GM23248 (cell line): ENCODE results near the gene STYK1. TPM values are rescaled to one million over a fixed set of nuclear protein-coding genes. Genes with fewer than 3 reads are reported as not detected.
"Not testable (repeated sequence)": the region's sequence is repeated elsewhere in the genome, so short reads cannot be mapped to it uniquely, and the experiment has no call there.

ENCODE experiments used
- DNase-seq: peaks from one replicate; pipeline ENCODE4 v3.0.0-alpha.2; 2015
- H2AFZ ChIP-seq: fragments of 200-600 bp; sonication (generic); 2 replicates; pipeline ENCODE4 v1.6.1; 2016; ENCODE audit warnings: antibody characterized with exemption
- H3F3A ChIP-seq: fragments of 200-600 bp; sonication (generic); 2 replicates; pipeline ENCODE4 v1.6.1; 2016; ENCODE audit warnings: mild to moderate bottlenecking, antibody characterized with exemption, mixed run types; ENCODE audit not compliant: insufficient read depth
- H3K27ac ChIP-seq: fragments of 200-600 bp; sonication (generic); 2 replicates; pipeline ENCODE4 v1.5.1; 2016; ENCODE audit warnings: mild to moderate bottlenecking
- H3K27me3 ChIP-seq: fragments of 200-600 bp; sonication (generic); replicated peaks from 2 replicates; pipeline ENCODE4 v1.6.1; 2016; ENCODE audit warnings: mild to moderate bottlenecking; ENCODE audit not compliant: insufficient read depth
- H3K36me3 ChIP-seq: fragments of 200-600 bp; sonication (generic); 2 replicates; pipeline ENCODE4 v1.6.1; 2016; ENCODE audit warnings: low read depth, mild to moderate bottlenecking
- H3K4me1 ChIP-seq: fragments of 200-600 bp; sonication (generic); 2 replicates; pipeline ENCODE4 v1.6.1; 2016; ENCODE audit warnings: mild to moderate bottlenecking; ENCODE audit not compliant: insufficient read depth
- H3K4me2 ChIP-seq: fragments of 200-600 bp; sonication (generic); one replicate; pipeline ENCODE4 v1.6.1; 2016; ENCODE audit warnings: mild to moderate bottlenecking; ENCODE audit not compliant: unreplicated experiment
- H3K4me3 ChIP-seq: fragments of 200-600 bp; sonication (generic); 2 replicates; pipeline ENCODE4 v1.5.1; 2016; ENCODE audit warnings: mild to moderate bottlenecking
- H3K79me2 ChIP-seq: fragments of 200-600 bp; sonication (generic); 2 replicates; pipeline ENCODE4 v1.6.1; 2016; ENCODE audit warnings: mild to moderate bottlenecking; ENCODE audit not compliant: insufficient read depth
- H3K9ac ChIP-seq: fragments of 200-600 bp; sonication (generic); 2 replicates; pipeline ENCODE4 v1.6.1; 2016; ENCODE audit warnings: mild to moderate bottlenecking
- H3K9me2 ChIP-seq: fragments of 200-600 bp; sonication (generic); 2 replicates; pipeline ENCODE4 v1.6.1; 2016; ENCODE audit warnings: mixed run types, mild to moderate bottlenecking, moderate library complexity; ENCODE audit not compliant: insufficient read depth
- H3K9me3 ChIP-seq: fragments of 200-600 bp; sonication (generic); one replicate; pipeline ENCODE4 v1.6.1; 2017; ENCODE audit warnings: low read depth
- H4K20me1 ChIP-seq: fragments of 200-600 bp; sonication (generic); 2 replicates; pipeline ENCODE4 v1.6.0; 2016; ENCODE audit not compliant: insufficient read depth
- EZH2 ChIP-seq: fragments of 200-600 bp; sonication (generic); IDR thresholded peaks from 2 replicates; pipeline ENCODE4 v1.6.1; 2018; ENCODE audit warnings: antibody characterized with exemption, mild to moderate bottlenecking; ENCODE audit not compliant: insufficient read depth, poor library complexity, severe bottlenecking
- EZH2phosphoT487 ChIP-seq: fragments of 200-600 bp; sonication (generic); IDR thresholded peaks from 2 replicates; pipeline ENCODE4 v1.6.1; 2018; ENCODE audit warnings: antibody characterized with exemption, moderate library complexity, mild to moderate bottlenecking, low read depth; ENCODE audit not compliant: insufficient read depth
- WGBS, 2 experiments: methylation state at CpG; one replicate each; pipeline ENCODE4 v1.1.6; 2015 to 2017; ENCODE audit warnings: low lambda C conversion rate in 2 of 2, low coverage in 1 of 2; ENCODE audit errors: missing lambda C conversion rate in 2 of 2; 5-methylcytosine and 5-hydroxymethylcytosine counted together
- in situ Hi-C: fragments of 300-500 bp; cut with MboI; formaldehyde crosslinking; loops from 2 replicates; pipeline ENCODE4 v1.15.0; 2020
- polyA plus RNA-seq: library from polyadenylated mRNA; unstranded; fragments of >200 nt; fragmentation: Nextera tagmentation; extraction: Ambion mirVana; gene quantifications from 2 replicates; pipeline ENCODE4 v1.2.1, GENCODE V29; 2016
- total RNA-seq: library from RNA; depleted of rRNA; stranded (reverse); fragments of >200 nt; shearing (Covaris generic); gene quantifications from 2 replicates; pipeline ENCODE4 v1.2.3, GENCODE V29; 2014

STYK1 gene
- total and polyA plus RNA-seq, 2 experiments from 2014 or later = 0.93 to 1.1 TPM

DNA sequence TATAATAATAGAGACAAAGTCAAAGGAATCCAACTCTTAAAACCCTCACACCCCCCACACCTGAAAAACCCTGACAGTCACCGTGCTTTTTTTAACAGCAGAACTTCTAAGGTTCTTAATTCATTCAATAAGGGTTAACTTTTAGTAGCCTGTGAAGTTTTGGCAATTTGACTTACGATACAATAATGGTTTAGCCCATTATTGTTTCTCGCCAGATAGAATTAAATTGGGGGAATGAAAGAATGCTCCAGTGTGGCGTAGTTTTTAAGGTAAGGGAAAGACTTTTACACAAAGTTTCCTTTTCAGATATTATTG lies 59.8 kb downstream of the STYK1 start:
- no peaks in the 10 kb centered on the region for H3K9me3 ChIP-seq
- peak overlapping the region; percentile 95 for H3K4me3 ChIP-seq
- H3K9me2 ChIP-seq = no peaks in the 10 kb centered on the region
- no peaks in the 10 kb centered on the region for H3K27me3 ChIP-seq
- H3K4me2 ChIP-seq = peak overlapping the region; percentile 95
- peaks cover 14% of the 10 kb centered on the region for H3K36me3 ChIP-seq
- peak overlapping the region; percentile 92 for H2AFZ ChIP-seq
- TF ChIP-seq EZH2phosphoT487 = no peak
- TF ChIP-seq EZH2 = no peak
- no peaks in the 10 kb centered on the region for H4K20me1 ChIP-seq
- peak overlapping the region; percentile 99 for H3K9ac ChIP-seq
- H3K27ac ChIP-seq = peak overlapping the region; percentile 91
- 13 to 21% methylated on average over 4 of the region's 4 CpGs for WGBS, 2 experiments
- H3F3A ChIP-seq = peaks cover 19% of the 10 kb centered on the region
- DNase-seq = no peak
- peaks cover 41% of the 10 kb centered on the region for H3K79me2 ChIP-seq
- H3K4me1 ChIP-seq = peaks cover 40% of the 10 kb centered on the region
- in situ Hi-C loops = no loop called here

DNA sequence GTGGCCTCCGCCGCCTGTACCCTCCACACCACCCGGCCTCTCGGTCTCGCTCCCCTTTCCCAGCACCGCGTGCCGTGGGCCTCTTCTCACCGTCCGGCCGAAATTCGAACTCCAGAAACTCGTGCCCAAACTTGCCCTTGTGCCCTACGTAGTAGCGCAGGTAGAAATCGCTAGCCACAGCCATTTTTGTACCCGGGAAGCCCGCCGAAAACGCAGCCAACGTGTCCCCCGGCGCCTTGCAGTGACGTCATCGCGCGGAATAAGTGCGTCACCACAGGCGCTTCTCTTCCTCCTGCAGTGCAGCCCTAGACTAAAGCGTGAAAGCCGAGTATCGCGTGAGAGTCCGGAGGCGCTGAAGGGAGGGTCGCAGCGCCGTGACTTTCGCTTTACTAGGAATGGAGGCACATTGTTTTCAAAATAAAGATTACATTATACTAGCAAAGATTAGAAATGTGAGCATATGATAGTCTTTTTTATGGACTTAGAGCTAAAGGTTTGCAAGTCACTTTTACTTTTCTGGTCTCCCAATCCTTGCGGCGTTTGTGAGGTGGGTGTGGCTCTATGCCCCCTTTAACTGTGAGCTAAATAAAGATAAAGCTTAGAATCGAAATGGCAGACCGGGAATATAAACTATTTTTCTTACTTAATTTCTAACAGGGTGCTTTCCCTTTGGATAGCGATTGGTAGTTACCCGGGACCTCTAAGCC lies 60.4 kb downstream of the STYK1 start, which contains the start of gene MAGOHB:
Gene MAGOHB, minus strand, starts transcription at position 261 of the 707 bp plus-strand sequence. Its CDS starts 77 bp downstream, at position 184.
- Histone ChIP-seq H4K20me1 (no peaks in the 10 kb centered on the region), H3K36me3 (peaks cover 19% of the 10 kb centered on the region), H3K27ac (peak within 1 kb of the TSS; percentile 91), H3K9me2 (no peaks in the 10 kb centered on the region), H3K27me3 (no peaks in the 10 kb centered on the region), H3K4me3 (peak within 1 kb of the TSS; percentile 95), H3K4me1 (peaks cover 36% of the 10 kb centered on the region), H3K9me3 (no peaks in the 10 kb centered on the region), H3F3A (peaks cover 15% of the 10 kb centered on the region), H3K9ac (peak within 1 kb of the TSS; percentile 99), H2AFZ (peak within 1 kb of the TSS; percentile 92), H3K4me2 (peak within 1 kb of the TSS; percentile 100), H3K79me2 (peaks cover 41% of the 10 kb centered on the region)
- WGBS, 2 experiments = 0 to 1% methylated on average over 45 of the region's 45 CpGs
- peak; percentile 96 for DNase-seq
- TF ChIP-seq EZH2 = no peak
- in situ Hi-C loops = no loop called here

DNA sequence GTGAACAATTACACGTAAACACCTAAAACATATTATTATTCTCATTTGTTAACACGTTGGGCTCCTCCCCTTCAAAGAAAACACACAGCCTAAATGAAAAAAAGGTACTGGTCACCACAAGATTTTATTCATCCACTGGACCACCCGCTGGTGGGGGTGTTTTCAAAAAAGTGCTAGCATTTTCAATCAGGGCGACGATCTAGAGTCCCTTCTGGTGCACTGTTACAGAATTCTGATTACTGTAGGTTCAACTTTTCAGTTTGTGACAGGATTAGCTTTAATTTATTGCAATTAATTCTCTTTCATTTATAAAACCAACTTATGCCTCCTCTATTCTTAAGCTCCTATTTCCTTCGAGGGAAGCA lies 60.9 kb downstream of the STYK1 start:
- H3K79me2 ChIP-seq = peaks cover 41% of the 10 kb centered on the region
- peak overlapping the region; percentile 95 for H3K4me3 ChIP-seq
- in situ Hi-C loops = no loop called here
- H3K9me2 ChIP-seq = no peaks in the 10 kb centered on the region
- TF ChIP-seq EZH2 (no peak), EZH2phosphoT487 (no peak)
- DNase-seq = no peak
- H3K27ac ChIP-seq = peak overlapping the region; percentile 91
- no peaks in the 10 kb centered on the region for H3K27me3 ChIP-seq
- peak overlapping the region; percentile 99 for H3K9ac ChIP-seq
- H3K36me3 ChIP-seq = peaks cover 24% of the 10 kb centered on the region
- peaks cover 9% of the 10 kb centered on the region for H3F3A ChIP-seq
- peak overlapping the region; percentile 100 for H3K4me2 ChIP-seq
- H3K9me3 ChIP-seq = no peaks in the 10 kb centered on the region
- no peaks in the 10 kb centered on the region for H4K20me1 ChIP-seq
- peak overlapping the region; percentile 92 for H2AFZ ChIP-seq
- H3K4me1 ChIP-seq = peaks cover 32% of the 10 kb centered on the region
- WGBS, 2 experiments = 0 to 5% methylated on average over 6 of the region's 6 CpGs

DNA sequence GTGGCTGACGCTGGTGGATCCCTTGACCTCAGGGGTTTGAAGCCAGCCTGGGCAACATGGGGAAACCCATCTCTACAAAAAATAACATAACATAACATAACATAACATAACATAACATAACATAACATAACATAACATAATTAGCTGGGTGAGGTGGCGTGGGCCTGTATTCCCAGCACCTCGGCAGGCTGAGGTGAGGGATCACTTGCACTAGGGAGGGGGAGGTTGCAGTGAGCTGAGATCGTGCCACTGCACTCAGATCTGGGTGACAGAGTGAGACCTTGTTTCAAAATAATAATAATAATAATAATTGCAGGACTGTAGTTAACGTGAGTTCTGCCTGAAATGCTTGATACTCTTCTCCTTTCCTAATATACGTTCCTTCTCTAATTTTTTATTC lies 61.7 kb downstream of the STYK1 start:
- in situ Hi-C loops = no loop called here
- Histone ChIP-seq H2AFZ (peak overlapping the region; percentile 92), H3K27ac (peak overlapping the region; percentile 91; the same call in 1 of the 2 replicates)

DNA sequence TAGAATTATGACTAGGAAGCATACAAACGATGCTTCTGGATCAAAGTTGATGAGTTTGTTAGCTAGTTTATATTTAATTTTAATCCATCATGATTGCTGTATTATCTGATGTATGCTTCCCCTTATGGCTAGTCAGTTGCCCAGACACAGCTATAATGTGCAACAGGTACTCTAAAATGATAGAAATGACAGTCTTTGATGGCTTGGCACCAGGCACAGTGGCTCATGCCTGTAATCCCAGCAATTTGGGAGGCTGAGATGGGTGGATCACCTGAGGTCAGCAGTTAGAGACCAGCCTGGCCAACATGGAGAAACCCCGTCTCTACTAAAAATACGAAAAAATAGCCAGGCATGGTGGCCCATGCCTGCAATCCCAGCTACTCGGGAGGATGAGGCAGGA lies 62.6 kb downstream of the STYK1 start:
- Histone ChIP-seq H3K79me2 (peaks cover 41% of the 10 kb centered on the region), H3K4me1 (peaks cover 23% of the 10 kb centered on the region), H3K9ac (peak overlapping the region; percentile 10; the same call in 1 of the 2 replicates), H3K36me3 (peaks cover 40% of the 10 kb centered on the region)
- 69 to 73% methylated on average over 4 of the region's 4 CpGs for WGBS, 2 experiments
- H3K4me3 ChIP-seq, H4K20me1 ChIP-seq, H2AFZ ChIP-seq, DNase-seq, in situ Hi-C loops, H3F3A ChIP-seq, H3K9me2 ChIP-seq, H3K27ac ChIP-seq, H3K4me2 ChIP-seq, H3K27me3 ChIP-seq, H3K9me3 ChIP-seq: not testable (repeated sequence)

More for the DNA sequence above, 61.7 kb downstream of the STYK1 start:
- WGBS, 2 experiments = 32 to 41% methylated on average over 6 of the region's 6 CpGs
- Histone ChIP-seq H3K9me3 (no peaks in the 10 kb centered on the region), H3K79me2 (peaks cover 41% of the 10 kb centered on the region), H3K4me1 (peaks cover 23% of the 10 kb centered on the region), H3K9me2 (no peaks in the 10 kb centered on the region), H3K36me3 (peaks cover 31% of the 10 kb centered on the region), H4K20me1 (no peaks in the 10 kb centered on the region), H3K4me3 (peak overlapping the region; percentile 95), H3K27me3 (no peaks in the 10 kb centered on the region), H3F3A (peaks cover under 1% of the 10 kb centered on the region; the same call in 1 of the 2 replicates), H3K9ac (peak overlapping the region; percentile 99), H3K4me2 (peak overlapping the region; percentile 100)
- DNase-seq = no peak
- TF ChIP-seq EZH2 (no peak), EZH2phosphoT487 (no peak)
